Panc1 (cell line): ENCODE results near the gene CCDC85A. TPM values are rescaled to one million over a fixed set of nuclear protein-coding genes. Genes with fewer than 3 reads are reported as not detected.

Experiments
- ATAC-seq: fragments of 200-7000 bp; cut with Tn5 transposase; 2 replicates; pipeline ENCODE4 v1.9.1; 2020; ENCODE audit warnings: mild to moderate bottlenecking, moderate library complexity
- BruUV-seq: library from RNA; stranded (reverse); fragments of 400-500 nt; replicated peaks from 2 replicates; lab custom pipeline; 2021; lab: Mats Ljungman, UMichigan
- CTCF ChIA-PET: fragments of 300-600 bp; sonication (Branson Sonifier 250); formaldehyde crosslinking; loops from one replicate; lab custom pipeline; 2022; ENCODE audit warnings: antibody characterized with exemption; lab: Charles Lee
- POLR2A ChIA-PET: fragments of 300-600 bp; sonication (Branson Sonifier 250); formaldehyde crosslinking; loops from one replicate; lab custom pipeline; 2022; ENCODE audit warnings: antibody characterized with exemption; lab: Charles Lee
- DNase-seq: peaks from one replicate; pipeline ENCODE4 v3.0.0-alpha.2; 2010; ENCODE audit warnings: low read depth, low spot score
- H3K27ac ChIP-seq: 2 replicates; pipeline ENCODE4 v1.5.1; 2011; ENCODE audit warnings: mild to moderate bottlenecking, low read length, inconsistent platforms
- H3K27me3 ChIP-seq: fragments of 200-500 bp; sonication (Bioruptor generic); 2 replicates; pipeline ENCODE4 v1.6.0; 2014; ENCODE audit warnings: low read length, inconsistent platforms; ENCODE audit not compliant: control insufficient read depth, insufficient read depth
- H3K36me3 ChIP-seq: fragments of 200-500 bp; sonication (Bioruptor generic); 2 replicates; pipeline ENCODE4 v1.5.1; 2014; ENCODE audit warnings: inconsistent platforms, mild to moderate bottlenecking, low read length, moderate library complexity; ENCODE audit not compliant: control insufficient read depth, insufficient read depth
- H3K4me1 ChIP-seq: 2 replicates; pipeline ENCODE4 v1.5.1; 2011; ENCODE audit warnings: inconsistent platforms, mild to moderate bottlenecking, low read length, moderate library complexity; ENCODE audit not compliant: control insufficient read depth, insufficient read depth
- H3K4me3 ChIP-seq, 2 experiments: 2 replicates each; pipeline ENCODE4 v1.5.1; 2011 to 2012; ENCODE audit warnings: low read depth in 2 of 2, low read length in 2 of 2, mild to moderate bottlenecking in 2 of 2, inconsistent platforms in 1 of 2, moderate library complexity in 1 of 2
- H3K9me3 ChIP-seq: fragments of 200-500 bp; sonication (Bioruptor generic); 2 replicates; pipeline ENCODE4 v1.5.1; 2014; ENCODE audit warnings: low read depth, mild to moderate bottlenecking, inconsistent platforms, low read length, moderate library complexity; ENCODE audit not compliant: control insufficient read depth, insufficient read depth
- POLR2AphosphoS5 ChIP-seq: IDR thresholded peaks from 2 replicates; pipeline ENCODE4 v1.6.1; 2012; ENCODE audit warnings: mild to moderate bottlenecking, low read depth, low read length, moderate library complexity
- SIN3A ChIP-seq: IDR thresholded peaks from 2 replicates; pipeline ENCODE4 v1.6.1; 2012; ENCODE audit warnings: low read depth, mild to moderate bottlenecking, low read length, moderate library complexity, borderline replicate concordance; ENCODE audit not compliant: insufficient read depth
- TCF7L2 ChIP-seq: IDR thresholded peaks from 2 replicates; pipeline ENCODE4 v1.6.1; 2011; ENCODE audit warnings: mild to moderate bottlenecking, low read depth, low read length, inconsistent platforms
- in situ Hi-C: cut with HindIII; loops from 2 replicates; pipeline ENCODE4 v1.10.0; 2016; ENCODE audit warnings: low sequenced_read_pairs, low pct_unique_long_range_greater_than_20kb
- intact Hi-C: fragments of 100-400 bp; cut with micrococcal nuclease; formaldehyde crosslinking; loops from one replicate; pipeline ENCODE4 v1.10.0; 2022; ENCODE audit not compliant: unreplicated experiment
- total RNA-seq: library from RNA; stranded (reverse); gene quantifications from one replicate; pipeline ENCODE4 v1.2.1, GENCODE V29; 2021; ENCODE audit not compliant: unreplicated experiment
- TF ChIP-seq, protein P1 (sequence below), 2 experiments: IDR thresholded peaks; 2 replicates each; pipeline ENCODE4 v1.6.1; 2011 to 2012; ENCODE audit warnings: low read depth in 2 of 2, control low read depth in 1 of 2, low read length in 1 of 2, mild to moderate bottlenecking in 1 of 2, moderate library complexity in 1 of 2; ENCODE audit not compliant: insufficient read depth in 1 of 2
- TF ChIP-seq, protein P2 (sequence below): fragments of 450-650 bp; IDR thresholded peaks from 2 replicates; pipeline ENCODE4 v1.5.1; 2017; ENCODE audit warnings: mild to moderate bottlenecking

The CCDC85A gene
- total RNA-seq, 1 experiment from 2014 or later: 0.05 TPM

DNA sequence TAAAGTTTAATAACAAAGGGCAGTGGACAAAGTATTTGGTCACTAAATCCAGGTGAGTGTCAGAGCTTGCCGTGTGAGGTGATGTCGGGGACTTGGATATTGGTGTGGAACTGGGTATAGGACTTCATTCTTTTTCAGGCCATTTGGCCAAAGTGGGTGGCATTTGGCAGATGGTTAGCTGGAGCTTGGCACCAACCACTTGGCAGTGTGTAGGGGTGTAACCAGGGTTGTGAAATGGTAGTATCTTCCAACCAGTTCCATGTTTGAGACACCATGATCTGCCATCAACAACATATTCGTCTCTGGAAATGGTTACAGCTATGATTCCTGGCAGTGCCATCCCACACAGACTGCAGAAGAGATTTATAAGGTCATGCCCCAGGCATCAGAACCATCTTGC lies 113.9 kb downstream of the CCDC85A start:
- ChIA-PET CTCF (no interaction called here), POLR2A (no interaction called here)
- H3K9me3 ChIP-seq: no peaks in the 10 kb centered on the region
- intact Hi-C loops: no loop called here
- in situ Hi-C loops: no loop called here
- no peak overlapping the region for H3K27ac ChIP-seq
- H3K4me1 ChIP-seq: no peaks in the 10 kb centered on the region
- no peak for ATAC-seq
- no TSS peak for BruUV-seq
- no peak for DNase-seq
- H3K27me3 ChIP-seq: no peaks in the 10 kb centered on the region
- H3K36me3 ChIP-seq: no peaks in the 10 kb centered on the region
- no peak for TF ChIP-seq TCF7L2
- TF ChIP-seq, protein P1, sequence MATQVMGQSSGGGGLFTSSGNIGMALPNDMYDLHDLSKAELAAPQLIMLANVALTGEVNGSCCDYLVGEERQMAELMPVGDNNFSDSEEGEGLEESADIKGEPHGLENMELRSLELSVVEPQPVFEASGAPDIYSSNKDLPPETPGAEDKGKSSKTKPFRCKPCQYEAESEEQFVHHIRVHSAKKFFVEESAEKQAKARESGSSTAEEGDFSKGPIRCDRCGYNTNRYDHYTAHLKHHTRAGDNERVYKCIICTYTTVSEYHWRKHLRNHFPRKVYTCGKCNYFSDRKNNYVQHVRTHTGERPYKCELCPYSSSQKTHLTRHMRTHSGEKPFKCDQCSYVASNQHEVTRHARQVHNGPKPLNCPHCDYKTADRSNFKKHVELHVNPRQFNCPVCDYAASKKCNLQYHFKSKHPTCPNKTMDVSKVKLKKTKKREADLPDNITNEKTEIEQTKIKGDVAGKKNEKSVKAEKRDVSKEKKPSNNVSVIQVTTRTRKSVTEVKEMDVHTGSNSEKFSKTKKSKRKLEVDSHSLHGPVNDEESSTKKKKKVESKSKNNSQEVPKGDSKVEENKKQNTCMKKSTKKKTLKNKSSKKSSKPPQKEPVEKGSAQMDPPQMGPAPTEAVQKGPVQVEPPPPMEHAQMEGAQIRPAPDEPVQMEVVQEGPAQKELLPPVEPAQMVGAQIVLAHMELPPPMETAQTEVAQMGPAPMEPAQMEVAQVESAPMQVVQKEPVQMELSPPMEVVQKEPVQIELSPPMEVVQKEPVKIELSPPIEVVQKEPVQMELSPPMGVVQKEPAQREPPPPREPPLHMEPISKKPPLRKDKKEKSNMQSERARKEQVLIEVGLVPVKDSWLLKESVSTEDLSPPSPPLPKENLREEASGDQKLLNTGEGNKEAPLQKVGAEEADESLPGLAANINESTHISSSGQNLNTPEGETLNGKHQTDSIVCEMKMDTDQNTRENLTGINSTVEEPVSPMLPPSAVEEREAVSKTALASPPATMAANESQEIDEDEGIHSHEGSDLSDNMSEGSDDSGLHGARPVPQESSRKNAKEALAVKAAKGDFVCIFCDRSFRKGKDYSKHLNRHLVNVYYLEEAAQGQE (IDR thresholded peaks at IDR 0.05; ENCODE audit: insufficient read depth in 1 of 2, low read depth in 2 of 2, low read length in 1 of 2): no peak
- TF ChIP-seq SIN3A: no peak
- TF ChIP-seq, protein P2, sequence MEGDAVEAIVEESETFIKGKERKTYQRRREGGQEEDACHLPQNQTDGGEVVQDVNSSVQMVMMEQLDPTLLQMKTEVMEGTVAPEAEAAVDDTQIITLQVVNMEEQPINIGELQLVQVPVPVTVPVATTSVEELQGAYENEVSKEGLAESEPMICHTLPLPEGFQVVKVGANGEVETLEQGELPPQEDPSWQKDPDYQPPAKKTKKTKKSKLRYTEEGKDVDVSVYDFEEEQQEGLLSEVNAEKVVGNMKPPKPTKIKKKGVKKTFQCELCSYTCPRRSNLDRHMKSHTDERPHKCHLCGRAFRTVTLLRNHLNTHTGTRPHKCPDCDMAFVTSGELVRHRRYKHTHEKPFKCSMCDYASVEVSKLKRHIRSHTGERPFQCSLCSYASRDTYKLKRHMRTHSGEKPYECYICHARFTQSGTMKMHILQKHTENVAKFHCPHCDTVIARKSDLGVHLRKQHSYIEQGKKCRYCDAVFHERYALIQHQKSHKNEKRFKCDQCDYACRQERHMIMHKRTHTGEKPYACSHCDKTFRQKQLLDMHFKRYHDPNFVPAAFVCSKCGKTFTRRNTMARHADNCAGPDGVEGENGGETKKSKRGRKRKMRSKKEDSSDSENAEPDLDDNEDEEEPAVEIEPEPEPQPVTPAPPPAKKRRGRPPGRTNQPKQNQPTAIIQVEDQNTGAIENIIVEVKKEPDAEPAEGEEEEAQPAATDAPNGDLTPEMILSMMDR: no peak
- TF ChIP-seq POLR2AphosphoS5: no peak
- no peak overlapping the region for H3K4me3 ChIP-seq

DNA sequence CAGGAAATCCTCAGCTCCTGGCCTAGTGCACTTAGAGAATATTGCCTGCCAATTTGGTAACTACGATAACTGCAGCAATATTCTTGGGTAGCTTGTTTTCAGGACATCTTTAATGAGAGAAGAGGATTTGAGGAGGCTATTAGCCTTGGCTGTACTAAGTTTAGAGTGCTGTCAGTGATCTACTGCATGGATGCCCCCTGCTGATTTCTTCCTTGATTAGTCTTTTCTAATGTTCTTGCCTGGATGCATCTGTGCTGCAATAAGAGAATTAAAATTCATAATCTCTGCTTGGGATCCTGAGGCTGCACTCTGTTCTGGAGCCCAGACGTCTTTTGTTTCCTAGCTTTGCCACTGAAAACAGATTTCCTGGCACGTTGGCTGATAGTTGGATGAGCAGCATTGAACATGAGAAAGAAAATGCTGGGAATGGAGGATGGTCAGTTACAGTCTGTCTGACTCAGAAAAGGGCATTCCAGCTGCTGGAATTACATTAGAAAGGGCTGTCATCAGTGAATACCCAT lies 115.4 kb downstream of the CCDC85A start:
- ChIA-PET CTCF (no interaction called here), POLR2A (no interaction called here)
- no peaks in the 10 kb centered on the region for H3K4me1 ChIP-seq
- no peak overlapping the region for H3K27ac ChIP-seq
- no peak for ATAC-seq
- H3K36me3 ChIP-seq: no peaks in the 10 kb centered on the region
- BruUV-seq: no TSS peak
- no peaks in the 10 kb centered on the region for H3K27me3 ChIP-seq
- TF ChIP-seq SIN3A (no peak), POLR2AphosphoS5 (no peak), TCF7L2 (no peak)
- TF ChIP-seq, protein P2: no peak
- TF ChIP-seq, protein P1 (IDR thresholded peaks at IDR 0.05; ENCODE audit: insufficient read depth in 1 of 2, low read depth in 2 of 2, low read length in 1 of 2): no peak
- H3K9me3 ChIP-seq: no peaks in the 10 kb centered on the region
- in situ Hi-C loops (no loop called here), intact Hi-C loops (no loop called here)
- H3K4me3 ChIP-seq: no peak overlapping the region
- DNase-seq: no peak
